PC-9 (cell line): ENCODE measurements around the gene AMY1B.
"Not testable (repeated sequence)": the region's sequence is repeated elsewhere in the genome, so short reads cannot be mapped to it uniquely, and the experiment has no call there.

Experiments
- EZH2 ChIP-seq: fragments of 200-600 bp; sonication (generic); IDR thresholded peaks from 2 replicates; pipeline ENCODE4 v1.8.0; 2017; ENCODE audit warnings: antibody characterized with exemption, low read depth
- TF ChIP-seq, protein P1 (sequence below): fragments of 200-600 bp; sonication (generic); conservative IDR thresholded peaks from 2 replicates; pipeline ENCODE4 v1.6.1; 2017; ENCODE audit warnings: mixed run types, antibody characterized with exemption, mild to moderate bottlenecking, moderate library complexity

DNA sequence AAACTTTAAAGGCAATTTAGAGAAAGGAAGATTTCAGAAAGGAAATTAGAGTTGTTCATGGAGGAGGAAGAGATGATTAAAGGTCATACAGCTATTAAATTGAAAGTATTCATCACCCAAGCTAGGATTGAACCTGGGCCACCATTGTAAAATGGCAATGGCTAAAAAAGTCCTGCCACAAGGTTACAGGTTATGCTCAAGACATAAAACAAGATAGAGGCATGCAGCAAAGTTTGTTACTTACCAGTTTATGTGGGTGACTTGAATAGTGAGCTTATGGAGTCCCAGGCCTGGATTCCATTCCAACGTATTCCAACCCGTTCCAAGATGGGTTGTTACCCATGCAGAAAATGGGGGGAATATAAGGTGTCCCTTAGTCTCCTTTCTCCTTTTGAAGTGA, 25.5 kb upstream of the AMY1B start:
- TF ChIP-seq, protein P1, sequence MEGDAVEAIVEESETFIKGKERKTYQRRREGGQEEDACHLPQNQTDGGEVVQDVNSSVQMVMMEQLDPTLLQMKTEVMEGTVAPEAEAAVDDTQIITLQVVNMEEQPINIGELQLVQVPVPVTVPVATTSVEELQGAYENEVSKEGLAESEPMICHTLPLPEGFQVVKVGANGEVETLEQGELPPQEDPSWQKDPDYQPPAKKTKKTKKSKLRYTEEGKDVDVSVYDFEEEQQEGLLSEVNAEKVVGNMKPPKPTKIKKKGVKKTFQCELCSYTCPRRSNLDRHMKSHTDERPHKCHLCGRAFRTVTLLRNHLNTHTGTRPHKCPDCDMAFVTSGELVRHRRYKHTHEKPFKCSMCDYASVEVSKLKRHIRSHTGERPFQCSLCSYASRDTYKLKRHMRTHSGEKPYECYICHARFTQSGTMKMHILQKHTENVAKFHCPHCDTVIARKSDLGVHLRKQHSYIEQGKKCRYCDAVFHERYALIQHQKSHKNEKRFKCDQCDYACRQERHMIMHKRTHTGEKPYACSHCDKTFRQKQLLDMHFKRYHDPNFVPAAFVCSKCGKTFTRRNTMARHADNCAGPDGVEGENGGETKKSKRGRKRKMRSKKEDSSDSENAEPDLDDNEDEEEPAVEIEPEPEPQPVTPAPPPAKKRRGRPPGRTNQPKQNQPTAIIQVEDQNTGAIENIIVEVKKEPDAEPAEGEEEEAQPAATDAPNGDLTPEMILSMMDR, result not testable (repeated sequence)
- TF ChIP-seq EZH2, result not testable (repeated sequence)
